H7 (cell line): ENCODE results near the gene PTPRJ. TPM values are rescaled to one million over a fixed set of nuclear protein-coding genes. Genes with fewer than 3 reads are reported as not detected.
"Not testable (repeated sequence)": the region's sequence is repeated elsewhere in the genome, so short reads cannot be mapped to it uniquely, and the experiment has no call there.

Source experiments
- DNase-seq: peaks from one replicate; pipeline ENCODE4 v3.0.0; 2012
- H3K27me3 ChIP-seq: 2 replicates; pipeline ENCODE4 v1.6.0; 2011; ENCODE audit warnings: mild to moderate bottlenecking, low read length; ENCODE audit not compliant: control insufficient read depth, insufficient read depth
- H3K36me3 ChIP-seq: replicated peaks from 2 replicates; pipeline ENCODE4 v1.5.1; 2011; ENCODE audit warnings: low read length; ENCODE audit not compliant: control insufficient read depth, insufficient read depth
- H3K4me3 ChIP-seq: 2 replicates; pipeline ENCODE4 v1.5.1; 2011; ENCODE audit warnings: low read depth, mild to moderate bottlenecking, control low read depth, low read length, moderate library complexity; ENCODE audit not compliant: insufficient read depth
- total RNA-seq: library from RNA; depleted of rRNA; stranded (reverse); fragments of >200 nt; shearing (Covaris generic); gene quantifications from 2 replicates; pipeline ENCODE4 v1.2.3, GENCODE V29; 2014

PTPRJ gene
- total RNA-seq, 1 experiment from 2014 or later, result 10.0 TPM

DNA sequence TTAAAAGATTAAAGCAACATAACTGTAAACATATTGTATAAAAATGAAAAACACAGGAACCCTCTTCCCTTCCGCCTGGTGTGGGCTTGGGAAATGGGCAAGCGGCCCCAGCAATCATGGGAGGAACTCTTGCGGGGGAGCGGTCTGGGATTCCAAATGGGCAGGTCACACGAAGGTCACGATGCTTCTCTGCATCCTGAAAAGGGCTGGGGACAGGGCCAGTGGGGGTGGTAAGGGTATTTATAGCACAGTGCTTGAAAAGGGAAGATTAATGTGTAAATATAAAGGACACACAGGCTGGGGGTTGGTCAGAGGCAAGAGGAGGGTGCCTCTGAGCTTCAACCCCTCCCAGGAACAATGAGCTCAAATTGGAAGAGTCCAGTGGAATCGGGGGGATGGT is 189.4 kb downstream of the PTPRJ start:
- no peaks in the 10 kb centered on the region for H3K27me3 ChIP-seq
- no peak for DNase-seq
- no peaks in the 10 kb centered on the region for H3K36me3 ChIP-seq
- H3K4me3 ChIP-seq, result no peak overlapping the region

DNA sequence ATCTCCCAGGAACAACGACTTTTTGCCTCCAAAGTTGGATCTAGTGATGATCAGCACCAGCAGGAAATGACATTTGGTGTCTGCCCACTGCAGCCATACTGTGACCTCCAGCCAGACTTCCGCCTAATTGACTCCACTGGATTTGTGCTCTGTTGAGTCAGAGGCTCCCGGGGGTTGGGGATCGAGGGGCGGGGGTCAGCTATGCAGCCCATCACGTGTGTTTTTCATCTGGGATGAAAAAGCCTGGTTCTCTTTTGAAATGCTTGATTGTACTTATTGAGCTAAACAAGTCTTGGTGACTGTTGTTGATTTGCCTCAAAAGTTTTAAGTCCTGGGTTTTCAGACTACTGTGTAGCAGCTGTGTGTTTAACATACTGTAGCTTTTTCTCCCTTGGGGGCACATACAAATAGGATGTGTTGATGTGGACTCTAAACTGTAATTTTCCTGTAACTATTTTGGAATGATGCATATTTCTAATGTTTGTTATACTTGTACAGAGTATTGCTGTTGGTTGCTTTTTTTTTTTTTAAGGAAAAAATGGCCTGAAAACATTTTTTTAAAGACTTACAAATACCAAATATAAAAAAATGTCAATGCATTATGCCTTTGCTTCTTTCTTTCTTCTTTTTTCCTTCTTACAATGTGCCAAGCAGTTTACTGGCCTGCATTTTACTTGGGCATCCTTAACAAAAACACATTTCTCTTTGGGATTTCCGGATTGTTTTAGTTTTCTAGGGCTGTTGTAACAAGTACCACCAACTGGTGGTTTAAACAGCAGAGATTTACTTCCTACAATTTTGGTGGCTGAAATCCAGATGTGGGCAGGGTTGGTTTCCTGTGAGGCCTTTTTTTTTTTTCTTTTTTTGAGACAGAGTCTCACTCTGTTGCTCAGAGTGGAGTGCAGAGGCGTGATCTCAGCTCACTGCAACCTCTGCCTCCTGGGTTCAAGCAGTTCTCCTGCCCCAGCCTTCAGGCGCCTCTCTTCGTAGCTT is 190.2 kb downstream of the PTPRJ start:
- no peaks in the 10 kb centered on the region for H3K27me3 ChIP-seq
- H3K36me3 ChIP-seq, result no peaks in the 10 kb centered on the region
- DNase-seq, result no peak
- H3K4me3 ChIP-seq, result no peak overlapping the region

DNA sequence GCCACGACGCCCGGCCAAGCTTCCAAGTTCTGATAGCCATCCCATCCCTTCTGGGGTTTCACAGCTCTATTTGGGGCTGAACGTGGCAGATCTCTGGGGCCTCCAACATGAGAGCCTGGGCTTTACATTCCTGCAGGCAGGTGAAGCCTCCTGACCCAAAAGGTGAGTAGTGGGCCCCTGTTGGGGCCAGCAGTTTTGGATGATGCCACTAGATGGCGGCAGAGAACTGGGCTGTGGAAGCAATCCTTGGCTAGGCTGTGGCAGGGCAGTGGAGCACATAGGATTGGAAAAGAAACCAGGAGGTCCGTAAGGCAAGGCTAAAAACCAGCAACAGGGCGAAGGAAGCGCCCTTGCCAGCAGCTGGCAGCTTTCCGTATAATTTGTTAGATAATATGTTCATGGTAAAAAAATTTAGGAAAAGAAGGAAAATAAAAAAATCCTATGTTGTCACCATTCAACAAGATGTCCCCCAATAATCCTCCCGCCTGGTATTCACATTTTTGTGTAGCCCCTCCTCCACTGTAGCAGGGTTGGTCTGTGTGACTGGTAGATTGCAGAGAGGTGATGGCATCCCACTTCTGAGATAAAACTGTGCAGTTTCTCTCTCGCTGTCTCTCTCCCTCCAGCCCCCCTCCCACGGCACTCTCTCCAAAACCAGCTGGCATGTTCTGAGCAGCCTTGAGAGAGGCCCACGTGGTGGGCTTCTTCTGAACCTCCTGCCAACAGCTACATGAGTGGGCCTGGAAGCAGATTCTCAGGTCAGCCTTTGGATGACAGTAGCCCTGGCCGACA is 192.7 kb downstream of the PTPRJ start:
- Histone ChIP-seq H3K4me3 (no peak overlapping the region), H3K27me3 (no peaks in the 10 kb centered on the region), H3K36me3 (no peaks in the 10 kb centered on the region)
- peak; percentile 74 for DNase-seq

DNA sequence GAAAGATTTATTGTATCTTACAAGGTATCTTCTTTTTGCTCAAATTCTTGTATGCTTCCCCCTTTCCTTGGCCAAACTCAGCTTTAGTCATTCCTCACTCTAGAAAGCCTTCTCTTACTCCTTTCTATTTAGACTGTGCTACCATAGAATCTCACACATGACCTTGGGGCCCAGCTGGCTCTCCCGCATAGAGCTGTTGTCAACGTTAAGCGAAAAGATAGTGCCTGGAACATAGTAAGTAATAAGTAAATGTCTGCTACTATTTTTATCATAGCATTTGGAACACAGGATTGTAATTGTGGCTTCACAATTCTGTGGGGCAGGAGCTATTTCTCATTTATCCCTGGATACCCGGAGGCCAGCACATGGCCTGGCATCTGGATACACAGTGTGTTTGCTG is 197.3 kb downstream of the PTPRJ start:
- Histone ChIP-seq H3K4me3 (no peak overlapping the region), H3K36me3 (no peaks in the 10 kb centered on the region), H3K27me3 (no peaks in the 10 kb centered on the region)
- DNase-seq, result no peak

DNA sequence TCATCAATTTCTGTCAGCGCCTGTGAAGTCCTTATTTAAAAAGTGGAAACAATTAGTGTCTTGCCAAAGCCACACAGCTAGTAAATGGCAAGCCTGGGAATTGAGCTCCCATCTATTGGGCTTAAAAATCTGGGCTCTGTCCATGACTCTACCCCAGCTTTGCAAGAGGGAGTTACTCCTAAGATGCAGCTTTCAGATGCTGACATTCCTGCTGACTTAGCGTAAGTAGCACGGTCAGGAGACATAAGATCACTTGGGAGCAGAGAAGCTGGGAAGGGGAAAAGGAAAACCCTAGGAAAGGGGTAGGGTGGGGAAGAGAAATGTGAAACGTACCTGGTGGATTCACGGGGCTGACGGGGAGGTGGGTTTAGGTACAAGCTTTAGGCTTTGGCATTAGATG is 200.3 kb downstream of the PTPRJ start:
- Histone ChIP-seq H3K4me3 (no peak overlapping the region), H3K27me3 (no peaks in the 10 kb centered on the region), H3K36me3 (no peaks in the 10 kb centered on the region)
- no peak for DNase-seq

DNA sequence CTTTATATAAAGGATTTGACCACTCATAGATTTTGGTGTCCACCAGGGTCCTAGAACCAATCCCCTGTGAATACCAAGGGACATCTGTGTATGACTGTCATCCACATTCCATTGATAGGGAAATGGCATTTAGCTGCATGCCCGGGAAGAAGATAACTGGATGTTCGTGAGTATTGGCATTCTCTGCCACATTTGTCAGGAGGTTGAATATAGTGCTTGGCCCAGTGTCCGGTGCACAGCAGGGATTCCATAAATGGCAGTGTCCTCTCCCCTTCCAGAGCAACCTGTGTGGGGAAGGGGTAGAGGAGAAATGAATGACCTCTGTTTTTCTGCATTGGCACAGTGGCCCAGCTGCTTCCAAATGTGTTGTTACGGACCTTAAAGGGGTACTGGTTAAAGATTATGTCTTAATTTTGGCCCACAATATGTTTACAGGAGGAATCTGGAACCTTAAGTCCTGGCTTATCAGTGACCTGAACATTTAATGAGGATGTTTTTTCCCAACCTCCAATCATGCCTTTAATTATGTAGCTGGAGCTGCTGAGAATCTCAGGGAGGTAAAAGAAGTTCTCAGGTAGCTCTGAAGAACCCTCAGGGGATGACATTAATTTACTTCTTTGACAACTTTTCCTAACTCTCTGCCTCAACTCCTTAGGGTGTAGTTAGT is 202.6 kb downstream of the PTPRJ start:
- no peaks in the 10 kb centered on the region for H3K36me3 ChIP-seq
- no peak overlapping the region for H3K4me3 ChIP-seq
- DNase-seq, result no peak
- no peaks in the 10 kb centered on the region for H3K27me3 ChIP-seq

DNA sequence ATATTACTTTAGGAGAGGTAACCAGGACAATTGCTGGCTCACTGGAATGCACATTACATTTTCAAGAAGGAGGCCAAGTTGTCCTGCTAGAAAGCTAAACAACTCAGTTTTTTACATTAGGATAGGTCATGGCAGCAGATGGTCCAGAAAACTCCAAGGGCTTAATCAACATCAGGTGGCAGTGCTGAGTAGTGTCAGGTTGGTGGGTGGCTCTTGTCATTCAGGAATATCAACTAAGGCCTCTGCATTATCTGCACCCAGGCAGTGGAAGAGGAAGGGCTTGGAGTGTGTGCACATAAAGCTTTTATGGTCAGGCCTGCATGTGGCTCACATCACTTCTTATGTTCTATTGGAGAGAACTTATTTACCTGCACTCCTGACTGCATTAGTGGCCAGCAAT is 204.1 kb downstream of the PTPRJ start:
- H3K27me3 ChIP-seq, result no peaks in the 10 kb centered on the region
- H3K4me3 ChIP-seq, result no peak overlapping the region
- no peaks in the 10 kb centered on the region for H3K36me3 ChIP-seq
- DNase-seq, result no peak

DNA sequence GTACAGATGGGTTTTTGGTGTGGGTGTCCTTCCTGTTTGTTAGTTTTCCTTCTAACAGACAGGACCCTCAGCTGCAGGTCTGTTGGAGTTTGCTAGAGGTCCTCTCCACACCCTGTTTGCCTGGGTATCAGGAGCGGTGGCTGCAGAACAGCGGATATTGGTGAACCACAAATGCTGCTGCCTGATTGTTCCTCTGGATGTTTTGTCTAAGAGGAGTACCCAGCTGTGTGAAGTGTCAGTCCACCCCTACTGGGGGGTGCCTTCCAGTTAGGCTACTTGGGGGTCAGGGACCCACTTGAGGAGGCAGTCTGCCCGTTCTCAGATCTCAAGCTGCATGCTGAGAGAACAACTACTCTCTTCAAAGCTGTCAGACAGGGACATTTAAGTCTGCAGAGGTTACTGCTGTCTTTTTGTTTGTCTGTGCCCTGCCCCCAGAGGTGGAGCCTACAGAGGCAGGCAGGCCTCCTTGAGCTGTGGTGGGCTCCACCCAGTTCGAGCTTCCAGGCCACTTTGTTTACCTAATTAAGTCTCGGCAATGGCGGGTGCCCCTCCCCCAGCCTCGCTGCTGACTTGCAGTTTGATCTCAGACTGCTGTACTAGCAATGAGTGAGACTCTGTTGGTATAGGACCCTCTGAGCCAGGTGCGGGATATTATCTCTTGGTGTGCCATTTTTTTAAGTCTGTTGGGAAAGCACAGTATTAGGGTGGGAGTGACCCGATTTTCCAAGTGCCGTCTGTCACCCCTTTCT is 210.7 kb downstream of the PTPRJ start:
- DNase-seq, H3K4me3 ChIP-seq, H3K27me3 ChIP-seq, H3K36me3 ChIP-seq: not testable (repeated sequence)

DNA sequence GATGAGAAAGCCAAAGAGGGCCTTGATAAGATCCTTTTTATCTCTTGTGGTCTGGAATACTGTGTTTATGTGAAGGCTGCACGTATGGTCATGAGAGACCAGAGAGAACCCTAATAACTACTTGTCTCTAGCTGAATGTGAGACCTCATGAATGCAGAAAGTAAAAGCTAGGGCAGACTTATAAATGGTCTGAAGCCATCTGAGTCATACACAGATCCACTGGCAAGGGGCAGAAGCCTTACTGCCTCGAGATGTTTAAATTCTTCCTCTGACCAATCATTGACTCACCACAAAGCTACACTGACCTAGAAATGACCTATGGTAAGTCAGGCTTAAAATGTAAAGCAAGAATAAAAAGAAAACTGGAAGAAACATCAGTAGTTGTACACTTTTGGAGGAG is 213.5 kb downstream of the PTPRJ start:
- H3K36me3 ChIP-seq, result no peaks in the 10 kb centered on the region
- H3K4me3 ChIP-seq, result no peak overlapping the region
- no peaks in the 10 kb centered on the region for H3K27me3 ChIP-seq
- no peak for DNase-seq

DNA sequence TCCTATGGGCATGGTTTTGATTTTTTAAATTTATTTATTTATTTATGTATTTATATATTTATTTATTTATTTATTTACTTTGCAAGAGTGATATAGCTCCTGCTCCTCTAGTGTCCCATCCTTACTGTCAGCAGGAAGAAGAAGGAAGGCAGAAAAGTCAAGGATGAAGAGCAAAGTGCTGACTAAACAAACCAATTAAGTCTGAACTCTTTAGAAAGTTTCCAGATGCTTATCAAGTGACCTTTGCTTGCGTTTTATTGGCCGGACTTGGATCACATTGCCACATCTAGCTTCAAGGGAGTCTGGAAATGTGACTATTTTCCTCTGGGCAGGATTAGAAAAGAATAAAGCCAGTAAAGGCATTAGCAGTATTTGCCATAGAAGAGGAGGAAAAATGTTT is 227.5 kb downstream of the PTPRJ start:
- Histone ChIP-seq H3K27me3 (no peaks in the 10 kb centered on the region), H3K36me3 (no peaks in the 10 kb centered on the region), H3K4me3 (no peak overlapping the region)
- DNase-seq, result no peak

DNA sequence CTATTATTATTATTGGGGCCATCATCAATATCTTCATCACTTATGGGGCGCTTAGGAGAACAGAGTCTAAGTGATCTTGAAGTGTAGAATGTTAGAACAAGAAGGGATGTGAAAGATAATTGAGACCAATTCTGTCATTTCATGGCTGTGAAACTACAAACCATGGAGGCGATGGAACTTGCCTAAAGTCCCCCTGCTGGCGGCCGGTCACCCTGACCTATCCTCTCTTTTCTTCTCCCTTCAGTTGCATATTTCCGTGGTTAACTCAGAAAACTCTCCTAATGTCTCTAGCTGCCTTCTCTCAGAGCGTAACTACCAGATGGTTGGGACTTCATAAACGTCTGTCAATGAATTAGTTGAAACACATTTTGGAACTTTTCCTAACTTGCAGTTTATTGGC is 229.7 kb downstream of the PTPRJ start:
- Histone ChIP-seq H3K36me3 (no peaks in the 10 kb centered on the region), H3K4me3 (no peak overlapping the region), H3K27me3 (no peaks in the 10 kb centered on the region)
- DNase-seq, result no peak

DNA sequence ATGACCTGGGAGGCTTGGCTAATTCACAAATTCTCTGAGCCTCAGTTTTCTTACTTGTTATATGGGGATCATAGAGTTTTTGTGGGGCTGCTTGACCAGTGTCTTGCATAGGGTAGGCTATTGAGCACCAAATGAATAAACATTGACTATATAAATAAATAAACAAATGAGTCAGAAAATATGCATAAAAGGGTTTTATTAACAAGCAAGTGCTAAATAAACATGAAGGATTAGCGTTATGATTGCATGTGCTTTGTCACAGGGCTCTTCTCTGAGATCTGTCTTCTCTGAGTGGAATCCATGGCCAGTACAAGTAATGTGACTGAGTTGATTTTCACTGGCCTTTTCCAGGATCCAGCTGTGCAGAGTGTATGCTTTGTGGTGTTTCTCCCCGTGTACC is 236.2 kb downstream of the PTPRJ start, which contains the start of gene OR4B1:
OR4B1 (plus strand) TSS at position 301 of the 400 bp plus-strand sequence; CDS start at position 301, 0 bp downstream.
- Histone ChIP-seq H3K4me3 (no peak within 1 kb of the TSS), H3K27me3 (no peaks in the 10 kb centered on the region), H3K36me3 (no peaks in the 10 kb centered on the region)
- DNase-seq, result no peak
